GM23338 (cell line): ENCODE measurements around the gene SREBF2. TPM values are rescaled to one million over a fixed set of nuclear protein-coding genes. Genes with fewer than 3 reads are reported as not detected.

Experiments
- ATAC-seq: fragments of 200-7000 bp; cut with Tn5 transposase; 3 replicates; pipeline ENCODE4 v1.9.1; 2020
- DNase-seq: peaks from one replicate; pipeline ENCODE4 v3.0.0-alpha.2; 2015; ENCODE audit warnings: low spot score
- H2AFZ ChIP-seq: fragments of 200-600 bp; sonication (generic); 2 replicates; pipeline ENCODE4 v1.8.0; 2016; ENCODE audit warnings: antibody characterized with exemption, mild to moderate bottlenecking, moderate library complexity
- H3F3A ChIP-seq: fragments of 200-600 bp; sonication (generic); replicated peaks from 2 replicates; pipeline ENCODE4 v1.8.0; 2017; ENCODE audit warnings: antibody characterized with exemption, mixed run types, low read depth
- H3K27ac ChIP-seq: fragments of 200-600 bp; sonication (generic); 2 replicates; pipeline ENCODE4 v1.6.1; 2016; ENCODE audit warnings: low read depth
- H3K27me3 ChIP-seq: fragments of 200-600 bp; sonication (generic); 2 replicates; pipeline ENCODE4 v1.8.0; 2016; ENCODE audit warnings: mild to moderate bottlenecking, mixed run types, moderate library complexity; ENCODE audit not compliant: insufficient read depth
- H3K36me3 ChIP-seq: fragments of 200-600 bp; sonication (generic); 2 replicates; pipeline ENCODE4 v1.8.0; 2016; ENCODE audit warnings: mild to moderate bottlenecking; ENCODE audit not compliant: insufficient read depth
- H3K4me1 ChIP-seq: fragments of 200-600 bp; sonication (generic); 2 replicates; pipeline ENCODE4 v1.8.0; 2016; ENCODE audit warnings: mild to moderate bottlenecking, moderate library complexity; ENCODE audit not compliant: insufficient read depth
- H3K4me2 ChIP-seq: fragments of 200-600 bp; sonication (generic); 2 replicates; pipeline ENCODE4 v1.7.1; 2017; ENCODE audit warnings: mixed run types
- H3K4me3 ChIP-seq: fragments of 200-600 bp; sonication (generic); 2 replicates; pipeline ENCODE4 v1.6.1; 2016; ENCODE audit warnings: mixed run types
- H3K79me2 ChIP-seq: fragments of 200-600 bp; sonication (generic); replicated peaks from 2 replicates; pipeline ENCODE4 v1.8.0; 2017; ENCODE audit warnings: mild to moderate bottlenecking; ENCODE audit not compliant: insufficient read depth
- H3K9me2 ChIP-seq: fragments of 200-600 bp; sonication (generic); 2 replicates; pipeline ENCODE4 v1.8.0; 2017; ENCODE audit not compliant: insufficient read depth
- H4K20me1 ChIP-seq: fragments of 200-600 bp; sonication (generic); replicated peaks from 2 replicates; pipeline ENCODE4 v1.8.0; 2017; ENCODE audit warnings: mild to moderate bottlenecking; ENCODE audit not compliant: insufficient read depth
- H3K27ac Mint-ChIP-seq: 2 replicates; pipeline ENCODE4 v1.8.0; 2020; ENCODE audit warnings: inconsistent platforms, mild to moderate bottlenecking, moderate library complexity, mixed read lengths
- H3K27me3 Mint-ChIP-seq: 3 replicates; pipeline ENCODE4 v1.8.0; 2022; ENCODE audit warnings: low read depth, mild to moderate bottlenecking, moderate library complexity, mixed read lengths, inconsistent platforms; ENCODE audit not compliant: insufficient read depth, poor library complexity
- H3K36me3 Mint-ChIP-seq: 3 replicates; pipeline ENCODE4 v1.8.0; 2021; ENCODE audit warnings: low read depth, mild to moderate bottlenecking, inconsistent platforms, moderate library complexity, mixed read lengths
- H3K4me1 Mint-ChIP-seq: 3 replicates; pipeline ENCODE4 v1.8.0; 2020; ENCODE audit warnings: mild to moderate bottlenecking, inconsistent platforms, mixed read lengths
- H3K4me3 Mint-ChIP-seq: 3 replicates; pipeline ENCODE4 v1.8.0; 2021; ENCODE audit warnings: moderate library complexity, mild to moderate bottlenecking, inconsistent platforms, mixed read lengths
- H3K9me3 Mint-ChIP-seq: 3 replicates; pipeline ENCODE4 v1.8.0; 2020; ENCODE audit warnings: moderate library complexity, mild to moderate bottlenecking, inconsistent platforms, mixed read lengths
- CREB1 ChIP-seq: fragments of 250-450 bp; sonication (Bioruptor Pico); IDR thresholded peaks from 2 replicates; pipeline ENCODE4 v1.5.0; 2020; ENCODE audit warnings: low read depth, mild to moderate bottlenecking, moderate library complexity
- EZH2 ChIP-seq: fragments of 200-600 bp; sonication (generic); IDR thresholded peaks from one replicate; pipeline ENCODE4 v1.8.0; 2017; ENCODE audit warnings: antibody characterized with exemption, mild to moderate bottlenecking, low read depth; ENCODE audit not compliant: unreplicated experiment
- EZH2phosphoT487 ChIP-seq: fragments of 200-600 bp; sonication (generic); IDR thresholded peaks from one replicate; pipeline ENCODE4 v1.8.1; 2018; ENCODE audit warnings: antibody characterized with exemption; ENCODE audit not compliant: unreplicated experiment
- JUNB ChIP-seq: IDR thresholded peaks from one replicate; pipeline ENCODE4 v1.6.1; 2016; ENCODE audit warnings: antibody characterized with exemption; ENCODE audit not compliant: unreplicated experiment
- NANOG ChIP-seq: IDR thresholded peaks from 2 replicates; pipeline ENCODE4 v1.6.1; 2016; ENCODE audit warnings: antibody characterized with exemption, borderline replicate concordance
- POLR2AphosphoS5 ChIP-seq: IDR thresholded peaks from 2 replicates; pipeline ENCODE4 v1.6.1; 2016; ENCODE audit warnings: antibody characterized with exemption, low read depth
- STAT1 ChIP-seq: IDR thresholded peaks from one replicate; pipeline ENCODE4 v1.6.1; 2016; ENCODE audit warnings: antibody characterized with exemption; ENCODE audit not compliant: unreplicated experiment
- ZNF114 ChIP-seq: fragments of 250-450 bp; sonication (Bioruptor Pico); IDR thresholded peaks from 2 replicates; pipeline ENCODE4 v1.5.0; 2020; ENCODE audit warnings: mild to moderate bottlenecking, moderate library complexity
- ZNF331 ChIP-seq: fragments of 250-450 bp; sonication (Bioruptor Pico); IDR thresholded peaks from 2 replicates; pipeline ENCODE4 v1.5.0; 2020; ENCODE audit warnings: low read depth, mild to moderate bottlenecking, moderate library complexity
- polyA plus RNA-seq: library from polyadenylated mRNA; unstranded; fragments of >200 nt; fragmentation: Nextera tagmentation; extraction: Ambion mirVana; gene quantifications from 2 replicates; pipeline ENCODE4 v1.2.1, GENCODE V29; 2016
- total RNA-seq: library from RNA; depleted of rRNA; stranded (reverse); fragments of >200 nt; shearing (Covaris generic); gene quantifications from 2 replicates; pipeline ENCODE4 v1.2.3, GENCODE V29; 2014
- TF ChIP-seq, protein P1 (sequence below): IDR thresholded peaks from one replicate; pipeline ENCODE4 v1.6.1; 2018; ENCODE audit warnings: antibody characterized with exemption; ENCODE audit not compliant: unreplicated experiment
- TF ChIP-seq, protein P2 (sequence below): IDR thresholded peaks from 2 replicates; pipeline ENCODE4 v1.6.1; 2016; ENCODE audit warnings: antibody characterized with exemption
- TF ChIP-seq, protein P3 (sequence below), 2 experiments: fragments of 200-600 bp in 1 of 2; sonication (generic) in 1 of 2; conservative IDR thresholded peaks; 2 replicates each; pipeline versions ENCODE4 v1.5.1 to v1.6.1; 2016 to 2017; ENCODE audit warnings: antibody characterized with exemption in 2 of 2, low read depth in 2 of 2, mild to moderate bottlenecking in 2 of 2, moderate library complexity in 1 of 2

The SREBF2 gene
- total and polyA plus RNA-seq, 2 experiments from 2014 or later: 48.7 to 163 TPM

DNA sequence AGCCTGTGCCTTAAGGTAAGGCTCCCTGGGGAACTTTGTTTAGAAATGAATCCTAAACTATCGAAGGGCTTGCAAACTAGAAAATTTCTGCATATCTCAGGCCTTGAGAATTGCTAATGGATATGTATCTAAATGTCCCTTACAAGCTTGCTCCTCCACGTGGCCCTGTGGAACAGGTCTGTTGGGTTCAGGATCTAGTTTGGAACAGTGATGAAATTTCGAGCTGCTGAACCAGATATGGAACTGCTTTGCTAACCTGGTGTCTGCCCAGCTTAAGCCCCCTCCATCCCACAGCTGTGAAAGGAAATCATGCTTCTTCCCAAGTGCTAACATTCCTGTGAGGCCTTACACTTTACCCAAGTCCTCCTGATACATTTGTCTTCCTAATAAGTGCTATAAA is 11.6 kb downstream of the SREBF2 start (continued):
- TF ChIP-seq ZNF331 (CRISPR knock-in tag) (no peak), POLR2AphosphoS5 (no peak), NANOG (no peak)
- TF ChIP-seq, protein P1, sequence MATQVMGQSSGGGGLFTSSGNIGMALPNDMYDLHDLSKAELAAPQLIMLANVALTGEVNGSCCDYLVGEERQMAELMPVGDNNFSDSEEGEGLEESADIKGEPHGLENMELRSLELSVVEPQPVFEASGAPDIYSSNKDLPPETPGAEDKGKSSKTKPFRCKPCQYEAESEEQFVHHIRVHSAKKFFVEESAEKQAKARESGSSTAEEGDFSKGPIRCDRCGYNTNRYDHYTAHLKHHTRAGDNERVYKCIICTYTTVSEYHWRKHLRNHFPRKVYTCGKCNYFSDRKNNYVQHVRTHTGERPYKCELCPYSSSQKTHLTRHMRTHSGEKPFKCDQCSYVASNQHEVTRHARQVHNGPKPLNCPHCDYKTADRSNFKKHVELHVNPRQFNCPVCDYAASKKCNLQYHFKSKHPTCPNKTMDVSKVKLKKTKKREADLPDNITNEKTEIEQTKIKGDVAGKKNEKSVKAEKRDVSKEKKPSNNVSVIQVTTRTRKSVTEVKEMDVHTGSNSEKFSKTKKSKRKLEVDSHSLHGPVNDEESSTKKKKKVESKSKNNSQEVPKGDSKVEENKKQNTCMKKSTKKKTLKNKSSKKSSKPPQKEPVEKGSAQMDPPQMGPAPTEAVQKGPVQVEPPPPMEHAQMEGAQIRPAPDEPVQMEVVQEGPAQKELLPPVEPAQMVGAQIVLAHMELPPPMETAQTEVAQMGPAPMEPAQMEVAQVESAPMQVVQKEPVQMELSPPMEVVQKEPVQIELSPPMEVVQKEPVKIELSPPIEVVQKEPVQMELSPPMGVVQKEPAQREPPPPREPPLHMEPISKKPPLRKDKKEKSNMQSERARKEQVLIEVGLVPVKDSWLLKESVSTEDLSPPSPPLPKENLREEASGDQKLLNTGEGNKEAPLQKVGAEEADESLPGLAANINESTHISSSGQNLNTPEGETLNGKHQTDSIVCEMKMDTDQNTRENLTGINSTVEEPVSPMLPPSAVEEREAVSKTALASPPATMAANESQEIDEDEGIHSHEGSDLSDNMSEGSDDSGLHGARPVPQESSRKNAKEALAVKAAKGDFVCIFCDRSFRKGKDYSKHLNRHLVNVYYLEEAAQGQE: no peak

DNA sequence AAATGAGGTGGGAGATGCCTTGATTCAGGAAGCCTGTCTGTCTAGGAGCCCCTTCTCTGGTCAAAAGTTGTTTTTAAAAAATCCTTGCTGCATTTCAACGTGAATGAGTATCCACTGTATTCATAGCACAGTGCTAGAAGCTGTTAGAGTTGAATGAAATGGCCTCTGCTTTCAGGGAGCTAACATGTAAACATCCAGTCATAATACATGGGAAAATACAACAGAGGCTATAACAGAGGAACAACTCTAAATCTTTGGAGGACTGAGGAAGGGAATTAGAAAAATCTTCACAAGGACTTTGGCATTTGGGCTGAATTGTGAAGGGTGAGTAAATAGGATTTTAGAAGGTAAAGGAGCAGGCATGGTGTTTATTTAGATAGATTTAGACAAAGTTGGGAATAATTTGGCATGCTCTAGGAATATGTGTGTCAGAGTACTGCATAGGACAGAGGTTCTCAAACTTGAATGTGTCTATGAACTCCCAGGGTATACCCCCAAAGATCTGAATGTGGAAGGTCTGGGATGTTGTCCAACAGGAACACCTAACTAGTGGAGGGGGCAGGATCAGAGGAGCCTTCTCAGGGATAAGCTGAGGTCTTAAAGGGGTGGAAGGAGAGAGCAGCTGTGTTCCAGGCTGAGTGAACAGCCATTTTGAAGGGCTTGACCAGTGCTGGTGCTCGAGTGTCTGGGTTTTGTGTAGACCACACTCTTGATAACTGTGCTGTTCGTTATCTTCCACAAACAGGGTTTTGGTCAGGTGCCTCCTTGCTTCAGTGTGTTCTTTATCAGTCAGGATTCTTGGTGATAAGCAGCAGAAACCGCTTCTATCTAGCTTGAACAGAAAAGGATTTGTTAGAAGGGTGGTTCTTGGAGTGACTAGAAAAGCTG is 12.7 kb downstream of the SREBF2 start:
- H3K4me3 ChIP-seq: no peak overlapping the region
- ATAC-seq (peak; percentile 44), DNase-seq (no peak)
- peaks cover 12% of the 10 kb centered on the region for H3K27me3 Mint-ChIP-seq
- peaks cover 100% of the 10 kb centered on the region for H3K79me2 ChIP-seq
- H4K20me1 ChIP-seq: peaks cover 75% of the 10 kb centered on the region
- H3K4me3 Mint-ChIP-seq: no peak overlapping the region; the same call in 2 of the 3 replicates
- peak overlapping the region; percentile 66 for H3K4me2 ChIP-seq
- peaks cover 42% of the 10 kb centered on the region for H3K4me1 Mint-ChIP-seq
- H3K36me3 Mint-ChIP-seq: peaks cover 20% of the 10 kb centered on the region; the same call in 2 of the 3 replicates
- no peaks in the 10 kb centered on the region for H3K9me2 ChIP-seq
- peaks cover 51% of the 10 kb centered on the region for H3K4me1 ChIP-seq
- no peaks in the 10 kb centered on the region for H3K27me3 ChIP-seq
- peak overlapping the region; percentile 38 for H3K27ac Mint-ChIP-seq
- no peak overlapping the region for H2AFZ ChIP-seq
- H3F3A ChIP-seq: peaks cover 17% of the 10 kb centered on the region
- peak overlapping the region; percentile 77 for H3K27ac ChIP-seq
- no peaks in the 10 kb centered on the region for H3K9me3 Mint-ChIP-seq
- 0 out of 2 replicates have a peak, but pooled peaks cover 8% of the 10 kb centered on the region for H3K36me3 ChIP-seq
- TF ChIP-seq CREB1 (no peak), JUNB (no peak), ZNF114 (CRISPR knock-in tag) (no peak), ZNF331 (CRISPR knock-in tag) (no peak), NANOG (no peak), EZH2 (no peak), STAT1 (no peak), EZH2phosphoT487 (no peak)
- TF ChIP-seq, protein P2, sequence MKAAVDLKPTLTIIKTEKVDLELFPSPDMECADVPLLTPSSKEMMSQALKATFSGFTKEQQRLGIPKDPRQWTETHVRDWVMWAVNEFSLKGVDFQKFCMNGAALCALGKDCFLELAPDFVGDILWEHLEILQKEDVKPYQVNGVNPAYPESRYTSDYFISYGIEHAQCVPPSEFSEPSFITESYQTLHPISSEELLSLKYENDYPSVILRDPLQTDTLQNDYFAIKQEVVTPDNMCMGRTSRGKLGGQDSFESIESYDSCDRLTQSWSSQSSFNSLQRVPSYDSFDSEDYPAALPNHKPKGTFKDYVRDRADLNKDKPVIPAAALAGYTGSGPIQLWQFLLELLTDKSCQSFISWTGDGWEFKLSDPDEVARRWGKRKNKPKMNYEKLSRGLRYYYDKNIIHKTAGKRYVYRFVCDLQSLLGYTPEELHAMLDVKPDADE: no peak
- TF ChIP-seq, protein P3, sequence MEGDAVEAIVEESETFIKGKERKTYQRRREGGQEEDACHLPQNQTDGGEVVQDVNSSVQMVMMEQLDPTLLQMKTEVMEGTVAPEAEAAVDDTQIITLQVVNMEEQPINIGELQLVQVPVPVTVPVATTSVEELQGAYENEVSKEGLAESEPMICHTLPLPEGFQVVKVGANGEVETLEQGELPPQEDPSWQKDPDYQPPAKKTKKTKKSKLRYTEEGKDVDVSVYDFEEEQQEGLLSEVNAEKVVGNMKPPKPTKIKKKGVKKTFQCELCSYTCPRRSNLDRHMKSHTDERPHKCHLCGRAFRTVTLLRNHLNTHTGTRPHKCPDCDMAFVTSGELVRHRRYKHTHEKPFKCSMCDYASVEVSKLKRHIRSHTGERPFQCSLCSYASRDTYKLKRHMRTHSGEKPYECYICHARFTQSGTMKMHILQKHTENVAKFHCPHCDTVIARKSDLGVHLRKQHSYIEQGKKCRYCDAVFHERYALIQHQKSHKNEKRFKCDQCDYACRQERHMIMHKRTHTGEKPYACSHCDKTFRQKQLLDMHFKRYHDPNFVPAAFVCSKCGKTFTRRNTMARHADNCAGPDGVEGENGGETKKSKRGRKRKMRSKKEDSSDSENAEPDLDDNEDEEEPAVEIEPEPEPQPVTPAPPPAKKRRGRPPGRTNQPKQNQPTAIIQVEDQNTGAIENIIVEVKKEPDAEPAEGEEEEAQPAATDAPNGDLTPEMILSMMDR (conservative IDR thresholded peaks at IDR 0.05; ENCODE audit: low read depth in 2 of 2): no peak
- TF ChIP-seq, protein P1: no peak
